HG02588 (cell line): ENCODE results near the gene WASF3.

Experiments used
- ATAC-seq: cut with Tn5 transposase; IDR thresholded peaks from one replicate; pipeline ENCODE4 v1.9.1; 2021; ENCODE audit warnings: mild to moderate bottlenecking, moderate library complexity; ENCODE audit not compliant: unreplicated experiment

The WASF3 gene

GRCh38 chr13:26589226-26589625, 31.7 kb downstream of the WASF3 start:
- no peak for ATAC-seq

- no peak for ATAC-seq
Observed at GRCh38 chr13:26589754-26590153, 32.3 kb downstream of the WASF3 start.

GRCh38 chr13:26590379-26590778, 32.9 kb downstream of the WASF3 start:
- no peak for ATAC-seq

- no peak for ATAC-seq
Observed at GRCh38 chr13:26590951-26591350, 33.5 kb downstream of the WASF3 start.

GRCh38 chr13:26591672-26592071, 34.2 kb downstream of the WASF3 start:
- no peak for ATAC-seq

DNA sequence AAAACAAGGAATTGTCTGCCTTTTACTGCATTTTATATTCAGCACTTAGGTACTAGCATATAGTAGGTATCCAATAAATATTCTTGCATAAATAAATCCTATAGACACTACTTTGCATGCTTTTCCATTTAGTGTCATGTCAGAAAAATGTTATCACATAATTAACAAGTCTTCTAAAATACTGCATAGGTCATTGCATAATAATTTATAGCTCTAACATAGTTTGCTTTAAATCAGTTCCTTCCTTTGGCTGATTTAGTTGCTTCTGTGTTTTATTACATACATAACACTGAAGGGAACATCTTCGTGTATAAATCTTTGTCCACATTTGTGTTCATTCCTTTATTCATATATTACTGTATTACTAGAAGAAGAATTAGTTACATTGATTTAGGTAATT, 36.2 kb downstream of the WASF3 start:
- ATAC-seq = no peak

DNA sequence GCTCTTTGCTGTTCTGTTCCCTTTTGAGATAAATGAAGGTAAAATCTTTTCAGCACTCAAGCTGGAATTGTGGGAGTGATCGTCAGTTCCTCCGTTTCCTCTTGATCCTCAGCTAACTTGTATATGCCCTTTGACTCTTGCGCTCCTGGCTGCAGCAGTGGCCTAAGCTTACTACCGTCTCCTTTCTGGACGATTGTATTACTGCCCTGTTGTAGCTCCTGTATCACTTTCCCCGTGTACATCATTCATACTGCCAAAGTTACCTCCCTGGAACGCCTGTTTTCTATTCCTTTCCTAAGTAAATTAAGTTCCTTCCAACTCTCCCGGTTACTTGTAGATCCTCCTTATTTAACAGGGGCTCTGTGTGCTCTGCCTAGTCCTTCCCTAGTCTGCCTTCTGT, 36.9 kb downstream of the WASF3 start:
- no peak for ATAC-seq

DNA sequence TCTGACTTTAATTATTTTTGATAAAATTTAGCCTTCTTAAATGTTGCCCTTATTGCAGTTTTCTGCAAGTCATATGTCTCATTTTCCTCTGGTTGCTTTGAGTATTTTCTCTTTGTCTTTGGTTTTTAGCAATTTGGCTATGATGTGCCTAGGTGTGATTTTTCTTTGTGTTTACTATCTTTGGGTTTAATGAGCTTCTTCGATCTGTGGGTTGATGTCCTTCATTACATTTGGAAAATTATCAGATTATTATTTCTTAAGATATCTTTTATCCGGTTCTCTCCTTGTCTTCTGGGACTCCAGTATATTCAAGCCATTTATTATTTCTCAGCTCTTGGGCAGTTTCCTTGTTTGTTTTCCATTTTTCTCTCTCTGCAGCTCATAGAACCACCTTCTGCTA, 39.0 kb downstream of the WASF3 start:
- ATAC-seq = no peak

- no peak for ATAC-seq
Observed at GRCh38 chr13:26599403-26599802, 41.9 kb downstream of the WASF3 start.

DNA sequence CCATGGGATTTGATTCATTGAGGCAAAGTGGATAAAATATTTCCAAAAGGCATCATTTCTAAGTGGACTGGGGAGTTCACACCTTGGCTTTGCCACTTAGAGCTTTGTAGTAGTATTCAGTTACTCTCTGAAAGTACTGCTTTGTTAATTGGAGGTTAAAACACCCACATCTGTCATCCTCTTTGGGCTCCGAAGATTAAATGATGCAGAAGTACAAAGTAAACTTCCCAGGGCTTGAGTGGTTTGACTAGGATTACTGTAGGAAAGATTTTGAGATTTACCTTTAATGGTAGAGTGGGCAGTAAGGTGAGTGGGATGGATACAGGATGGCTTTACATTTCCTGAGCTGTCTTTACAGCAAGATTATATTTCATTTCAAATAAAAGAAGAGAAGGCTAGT, 42.4 kb downstream of the WASF3 start:
- ATAC-seq = no peak

GRCh38 chr13:26600343-26600742, 42.9 kb downstream of the WASF3 start:
- no peak for ATAC-seq

- no peak for ATAC-seq
Observed at GRCh38 chr13:26601669-26602068, 44.2 kb downstream of the WASF3 start.

DNA sequence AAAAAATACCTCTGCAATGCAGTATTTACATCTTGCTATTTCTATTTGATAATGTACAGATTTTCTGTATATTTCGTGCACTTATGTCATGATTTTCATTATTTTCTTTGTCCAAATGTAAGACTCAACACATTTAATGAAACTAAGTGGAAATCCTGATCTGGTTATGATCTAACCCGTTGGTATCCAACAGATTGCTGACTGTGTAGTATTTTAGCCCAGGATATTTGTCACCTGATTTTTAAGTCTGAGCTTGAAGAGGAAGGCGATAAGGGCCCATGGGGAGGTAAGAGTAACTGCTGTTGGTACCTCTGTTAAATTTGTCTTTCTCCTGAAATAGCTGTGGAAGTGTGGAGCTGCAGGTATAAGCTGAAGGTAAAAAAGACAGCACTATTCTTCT, 45.3 kb downstream of the WASF3 start:
- no peak for ATAC-seq

DNA sequence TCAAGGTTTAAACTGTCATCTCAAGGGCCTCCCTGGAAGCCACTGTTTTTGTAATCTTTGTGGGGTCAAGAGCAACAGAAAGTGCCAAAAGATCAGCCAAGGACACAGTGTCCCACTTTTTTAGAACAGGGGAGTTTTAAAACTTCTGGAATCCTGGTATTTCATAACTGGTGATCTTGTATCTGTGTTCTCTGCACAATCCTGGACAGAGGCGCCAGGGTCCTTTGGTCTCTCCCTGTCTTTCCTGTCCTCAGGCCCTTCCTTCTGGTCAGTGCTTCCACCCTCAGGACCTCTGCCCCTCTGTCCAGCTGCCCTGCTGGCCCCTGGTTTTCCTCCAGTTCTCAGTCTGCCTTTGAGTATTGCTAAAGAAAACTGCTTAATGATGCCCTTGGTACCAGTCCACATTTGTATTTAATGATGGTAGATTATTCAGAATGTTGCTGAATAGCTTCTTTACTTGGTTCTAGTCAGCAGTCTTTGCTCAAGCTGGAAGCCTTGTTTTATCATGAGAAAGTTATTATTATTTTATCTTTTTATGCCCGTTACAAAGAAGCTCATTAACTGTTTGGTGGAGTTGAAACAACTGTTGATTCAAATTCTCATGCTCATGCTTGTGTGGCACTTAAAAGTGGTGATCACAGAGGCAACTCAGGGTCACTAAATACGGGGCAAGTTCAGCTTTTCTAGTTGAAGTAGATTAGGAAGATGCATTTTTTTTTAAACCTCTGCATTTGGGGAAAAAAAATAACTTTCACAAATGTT, 47.5 kb downstream of the WASF3 start:
- no peak for ATAC-seq

DNA sequence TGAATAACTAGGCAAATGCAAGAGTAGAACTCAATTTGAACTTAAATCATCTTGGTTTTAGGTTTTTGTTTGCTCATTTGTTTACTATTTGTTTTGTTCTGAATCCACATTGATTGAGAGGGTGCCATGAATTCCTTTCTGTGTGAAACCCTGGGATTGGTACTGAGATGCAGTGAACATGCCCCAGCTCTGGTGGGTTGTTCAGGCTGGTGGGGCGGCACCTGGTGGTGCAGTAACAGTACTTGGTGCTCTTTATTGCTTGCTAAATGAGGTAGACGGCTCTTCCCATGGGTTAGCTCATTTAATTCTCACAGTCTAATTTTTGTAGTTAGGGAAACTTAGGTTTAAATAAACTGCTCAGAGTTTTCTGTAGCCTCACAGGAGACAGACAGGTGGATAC, 48.4 kb downstream of the WASF3 start:
- ATAC-seq = no peak

- no peak for ATAC-seq
Observed at GRCh38 chr13:26606631-26607030, 49.1 kb downstream of the WASF3 start.

DNA sequence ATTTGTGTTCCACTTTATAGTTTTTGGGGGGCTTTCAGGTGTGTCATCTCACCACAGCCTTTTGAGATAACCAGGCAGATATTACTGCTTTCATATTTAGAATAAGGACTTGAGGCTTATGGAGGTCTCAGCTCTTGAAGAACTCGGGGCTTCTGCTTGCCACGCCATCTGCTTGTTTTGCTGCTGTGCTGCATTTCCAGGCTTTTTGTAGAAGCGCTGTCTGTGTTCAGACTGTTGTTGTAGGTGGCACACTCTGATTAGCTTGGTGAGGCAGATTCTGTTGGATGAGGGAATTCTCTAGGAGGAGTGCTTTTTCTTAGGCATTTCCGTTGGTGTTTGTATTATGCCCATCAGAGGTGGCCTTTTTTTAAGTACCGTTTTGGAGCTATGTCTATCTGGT, 57.2 kb downstream of the WASF3 start:
- no peak for ATAC-seq

- no peak for ATAC-seq
Observed at GRCh38 chr13:26616126-26616525, 58.6 kb downstream of the WASF3 start.

- no peak for ATAC-seq
Observed at GRCh38 chr13:26618726-26619125, 61.2 kb downstream of the WASF3 start.

DNA sequence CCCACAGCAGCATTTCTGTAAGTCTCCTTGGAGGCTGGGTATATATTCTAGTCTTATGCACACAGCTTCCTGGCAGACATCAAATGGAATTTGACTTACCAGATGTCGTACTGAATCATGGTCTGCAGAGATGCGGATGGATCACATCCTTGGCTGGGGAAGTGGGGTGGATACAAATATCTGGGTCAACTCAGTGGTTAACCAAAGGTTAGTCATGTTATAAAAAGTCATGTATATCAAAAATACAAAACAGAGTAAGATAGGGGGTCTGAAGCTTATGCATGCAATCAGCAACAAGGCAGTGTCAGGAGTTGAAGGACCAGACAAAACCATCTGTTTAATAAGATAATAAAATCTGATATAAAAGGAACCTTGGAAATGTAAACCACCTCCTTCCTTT, 61.9 kb downstream of the WASF3 start:
- no peak for ATAC-seq

- no peak for ATAC-seq
Observed at GRCh38 chr13:26621731-26622401, 64.4 kb downstream of the WASF3 start.

- no peak for ATAC-seq
Observed at GRCh38 chr13:26623125-26623524, 65.6 kb downstream of the WASF3 start.

- no peak for ATAC-seq
Observed at GRCh38 chr13:26624572-26624971, 67.1 kb downstream of the WASF3 start.
